ENCODE data around the gene TNNT2. TPM values are rescaled to one million over a fixed set of nuclear protein-coding genes. Genes with fewer than 3 reads are reported as not detected.

Gene TNNT2
- total RNA-seq, 2 experiments from 2014 or later, result not detected

DNA sequence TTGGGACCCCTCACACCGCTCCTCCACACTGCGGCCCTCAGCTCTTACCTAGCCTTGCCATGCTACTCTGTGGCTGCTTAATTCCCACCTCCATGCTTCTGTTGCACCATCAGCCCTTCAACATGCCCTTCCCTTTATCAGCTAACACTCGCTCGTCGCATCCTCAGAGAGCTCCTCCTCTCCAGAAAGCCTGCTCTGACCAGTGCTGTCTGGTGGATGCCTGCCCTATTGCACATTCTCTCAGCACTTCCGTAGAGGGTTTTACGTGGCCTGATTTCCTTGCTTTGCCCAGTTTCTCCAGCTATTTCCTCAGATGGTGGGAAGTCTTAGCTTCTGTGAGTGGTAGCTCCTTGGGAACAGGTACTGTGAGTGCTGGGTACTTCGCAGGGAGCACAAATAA is 32.0 kb upstream of the TNNT2 start:
- H3K27ac Mint-ChIP-seq, result no peak overlapping the region
- no peaks in the 10 kb centered on the region for H3K9me3 Mint-ChIP-seq
- no peak for ATAC-seq (ENCODE audit: low read depth)
- no peak for DNase-seq
- no peaks in the 10 kb centered on the region for H3K4me1 Mint-ChIP-seq
- peaks cover 3% of the 10 kb centered on the region for H3K27me3 Mint-ChIP-seq
- no peaks in the 10 kb centered on the region for H3K36me3 Mint-ChIP-seq
- H3K4me3 Mint-ChIP-seq, result no peak overlapping the region
- POLR2A ChIA-PET, result no interaction called here

DNA sequence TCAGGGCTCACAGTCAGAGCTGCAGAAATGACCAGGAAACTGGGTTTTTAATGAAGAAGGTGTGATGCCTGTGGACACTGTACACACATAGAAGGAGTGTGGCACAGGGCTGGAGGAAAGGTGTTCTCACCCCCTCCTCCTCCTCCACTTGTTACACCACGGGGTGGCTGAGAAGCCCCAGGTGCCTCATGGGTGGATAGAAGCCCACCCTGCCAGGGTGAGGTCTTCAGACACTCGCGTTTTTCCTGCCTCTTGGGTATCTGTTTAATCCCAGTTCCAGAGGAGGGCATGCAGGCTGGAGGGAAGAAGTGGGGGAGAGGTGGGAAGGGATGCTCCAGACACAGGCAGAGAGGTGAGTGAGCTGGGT is 31.3 kb upstream of the TNNT2 start:
- ATAC-seq (ENCODE audit: low read depth) (no peak), DNase-seq (no peak)
- Mint-ChIP-seq H3K27ac (no peak overlapping the region), H3K4me1 (no peaks in the 10 kb centered on the region), H3K4me3 (no peak overlapping the region), H3K9me3 (no peaks in the 10 kb centered on the region), H3K36me3 (no peaks in the 10 kb centered on the region), H3K27me3 (peaks cover 3% of the 10 kb centered on the region)
- POLR2A ChIA-PET, result no interaction called here

DNA sequence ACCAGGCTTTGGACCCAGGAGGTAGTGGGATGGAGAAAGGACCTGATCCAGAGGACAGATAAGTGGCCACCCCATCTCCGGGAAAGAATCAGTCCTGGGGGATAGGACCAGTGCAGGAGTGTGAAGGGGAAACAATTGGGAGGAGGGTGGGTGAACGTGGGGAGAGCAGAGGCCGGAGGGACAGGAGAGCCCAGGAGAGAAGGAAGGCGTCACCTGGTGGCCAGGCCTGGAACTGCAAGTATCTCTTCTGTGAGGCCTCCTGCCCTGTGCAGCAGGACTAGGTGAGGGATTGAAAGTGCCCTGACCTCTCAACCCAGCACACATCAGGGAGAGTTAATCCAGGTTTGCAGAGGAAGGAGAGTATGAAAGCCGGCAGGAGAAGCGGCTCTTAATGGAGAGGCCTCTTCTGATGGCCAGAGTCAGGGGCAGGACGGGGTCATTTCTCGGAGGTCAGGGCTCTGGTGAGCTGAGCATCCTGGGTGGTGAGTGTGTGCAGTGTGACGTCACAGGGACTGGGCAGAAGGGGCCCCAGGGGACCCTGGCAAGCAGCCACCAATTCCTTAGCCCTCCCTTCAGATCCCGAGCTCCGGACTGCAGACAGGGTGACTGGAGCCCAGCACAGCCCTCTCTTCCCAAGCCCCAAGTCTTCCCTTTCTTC is 30.8 kb upstream of the TNNT2 start:
- Mint-ChIP-seq H3K36me3 (no peaks in the 10 kb centered on the region), H3K4me3 (no peak overlapping the region), H3K27me3 (peaks cover 3% of the 10 kb centered on the region), H3K9me3 (no peaks in the 10 kb centered on the region), H3K4me1 (no peaks in the 10 kb centered on the region), H3K27ac (no peak overlapping the region)
- POLR2A ChIA-PET, result no interaction called here
- DNase-seq, result peak; percentile 79
- peak; percentile 73 for ATAC-seq (ENCODE audit: low read depth)

DNA sequence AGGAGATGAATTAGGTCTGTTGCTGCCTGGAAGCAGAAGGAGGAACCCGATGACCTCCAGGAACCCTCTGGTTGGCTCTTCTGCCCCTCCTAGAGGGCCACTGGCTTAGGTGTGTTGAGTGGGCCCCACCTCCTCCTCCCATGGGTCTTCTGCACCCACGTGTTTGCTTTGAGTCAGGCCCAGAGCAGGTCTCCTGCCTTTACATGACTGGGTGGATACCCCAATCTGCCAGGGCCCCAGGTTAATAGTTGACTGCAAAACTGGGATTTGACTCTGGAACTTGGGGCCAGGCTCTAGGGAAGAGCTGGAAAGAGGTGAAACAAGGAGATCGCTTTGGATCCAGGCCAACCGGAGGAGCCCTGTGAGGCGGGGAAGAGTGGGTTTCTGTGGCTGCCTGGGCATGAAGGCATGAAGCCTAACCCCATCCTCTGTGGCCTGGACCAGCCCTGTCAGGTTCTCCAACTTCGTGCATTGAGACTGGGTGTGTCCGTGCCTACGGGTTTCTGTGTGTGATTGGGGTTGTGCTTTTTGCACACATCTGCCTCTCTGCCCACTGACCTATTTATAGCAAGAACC is 29.4 kb upstream of the TNNT2 start:
- Mint-ChIP-seq H3K36me3 (no peaks in the 10 kb centered on the region), H3K27ac (no peak overlapping the region), H3K9me3 (no peaks in the 10 kb centered on the region), H3K4me3 (no peak overlapping the region), H3K27me3 (peaks cover 3% of the 10 kb centered on the region), H3K4me1 (no peaks in the 10 kb centered on the region)
- no peak for DNase-seq
- no peak for ATAC-seq (ENCODE audit: low read depth)
- POLR2A ChIA-PET, result no interaction called here

DNA sequence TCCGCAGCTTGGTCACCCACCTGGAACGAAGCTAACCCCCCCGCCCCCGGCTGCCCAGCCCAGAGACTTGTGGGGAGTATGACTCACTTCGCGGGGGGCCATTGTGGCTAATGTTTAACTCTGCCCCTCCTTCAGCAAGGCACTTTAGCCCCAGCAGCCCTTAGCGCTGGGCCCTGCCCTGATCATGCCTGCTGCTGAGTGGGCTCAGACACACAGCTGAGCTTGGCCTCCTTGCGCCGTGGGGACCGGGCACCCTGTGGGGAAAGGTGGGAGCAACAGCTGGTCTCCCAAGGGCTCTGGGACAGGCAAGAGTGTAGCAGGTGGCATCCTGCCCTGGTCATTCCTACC is 28.0 kb upstream of the TNNT2 start:
- Mint-ChIP-seq H3K27ac (no peak overlapping the region), H3K4me1 (no peaks in the 10 kb centered on the region), H3K4me3 (no peak overlapping the region), H3K9me3 (no peaks in the 10 kb centered on the region), H3K36me3 (no peaks in the 10 kb centered on the region), H3K27me3 (peaks cover 1% of the 10 kb centered on the region)
- ATAC-seq (ENCODE audit: low read depth) (no peak), DNase-seq (no peak)
- POLR2A ChIA-PET, result interaction anchor here (0.6 kb wide), 1 partner anchor 205 kb away, joined by 3 read pairs; no protein-coding TSS in a partner anchor

DNA sequence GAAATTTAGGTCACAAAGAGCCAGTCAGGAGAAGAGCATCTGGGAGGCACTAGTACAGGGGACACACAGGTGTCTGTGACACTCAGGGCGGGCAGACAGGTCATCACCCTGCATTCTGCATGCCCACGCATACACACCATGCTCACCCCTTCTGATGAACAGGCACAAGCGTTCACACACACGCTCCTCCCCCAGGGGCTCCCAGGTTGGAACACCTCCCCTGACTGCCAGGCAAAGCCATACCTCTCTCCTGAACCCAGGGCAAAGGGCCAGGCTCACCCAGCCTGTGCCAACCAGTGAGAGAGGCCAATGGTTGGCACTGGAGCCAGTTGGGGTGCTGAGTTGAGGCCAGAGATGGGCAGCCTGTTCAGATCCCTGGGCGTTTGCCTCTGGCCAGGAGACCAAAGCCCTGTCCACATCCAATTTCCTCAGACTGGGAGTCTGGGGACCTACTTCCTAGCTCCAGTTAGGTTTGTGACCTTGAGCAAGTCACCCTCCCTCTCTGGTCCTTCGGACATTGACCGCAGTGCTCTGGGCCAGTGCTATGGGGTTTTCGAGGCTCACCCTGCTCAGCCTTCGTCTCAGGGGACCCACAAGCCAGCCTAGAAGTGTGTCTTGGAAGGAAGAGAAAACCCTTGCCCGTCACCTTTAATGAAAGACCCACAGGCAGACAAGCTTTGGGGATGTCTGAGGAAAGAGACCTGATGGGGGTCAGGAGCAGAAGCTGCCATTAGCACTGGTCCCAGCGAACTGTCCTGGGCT is 27.4 kb upstream of the TNNT2 start:
- Mint-ChIP-seq H3K9me3 (no peaks in the 10 kb centered on the region), H3K27me3 (peaks cover 1% of the 10 kb centered on the region), H3K4me3 (no peak overlapping the region), H3K36me3 (no peaks in the 10 kb centered on the region), H3K27ac (no peak overlapping the region), H3K4me1 (no peaks in the 10 kb centered on the region)
- no peak for ATAC-seq (ENCODE audit: low read depth)
- DNase-seq, result no peak
- POLR2A ChIA-PET, result interaction anchor here (0.6 kb wide), 1 partner anchor 204 kb away, joined by 3 read pairs; no protein-coding TSS in a partner anchor

DNA sequence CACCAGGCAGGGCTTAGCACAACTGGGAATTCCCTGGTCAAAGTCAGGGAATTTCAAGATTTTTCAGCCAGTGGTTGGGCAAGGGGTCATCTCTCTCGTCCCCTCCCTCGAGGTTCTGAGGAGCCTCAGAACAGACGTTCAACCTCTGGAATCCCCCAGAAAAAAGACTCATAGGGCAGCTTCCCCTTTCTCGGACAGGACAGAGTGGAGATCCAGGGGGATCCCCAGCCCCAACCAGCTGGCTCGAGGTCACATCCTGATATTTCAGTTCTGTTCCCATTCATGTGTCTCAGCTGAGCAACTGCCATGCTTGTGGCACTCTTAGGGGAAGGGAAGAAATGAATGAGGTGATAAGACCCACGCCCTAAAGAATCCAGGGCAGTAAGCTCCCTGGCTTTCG is 26.6 kb upstream of the TNNT2 start:
- DNase-seq (no peak), ATAC-seq (ENCODE audit: low read depth) (no peak)
- Mint-ChIP-seq H3K4me1 (no peaks in the 10 kb centered on the region), H3K36me3 (no peaks in the 10 kb centered on the region), H3K4me3 (no peak overlapping the region), H3K27me3 (peaks cover 1% of the 10 kb centered on the region), H3K27ac (no peak overlapping the region), H3K9me3 (no peaks in the 10 kb centered on the region)
- POLR2A ChIA-PET, result no interaction called here

DNA sequence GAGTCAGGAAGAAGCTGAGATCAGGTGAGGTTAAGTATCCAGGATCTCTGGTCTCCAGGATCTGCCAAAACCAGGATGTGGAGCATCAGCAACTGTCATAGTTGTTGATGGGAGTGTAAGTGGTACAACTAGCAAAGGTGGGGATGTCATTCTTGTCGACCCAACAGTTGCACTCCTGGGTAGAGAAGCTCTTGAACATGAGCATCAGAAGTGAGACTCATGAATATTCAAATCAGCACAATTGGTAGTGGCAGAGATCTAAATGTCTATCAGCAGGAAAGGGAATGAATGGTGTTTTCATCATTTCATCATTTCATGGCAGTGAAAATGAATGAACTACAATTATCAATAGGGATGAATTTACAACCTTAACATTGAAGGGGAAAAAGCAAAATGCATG is 25.9 kb upstream of the TNNT2 start:
- Mint-ChIP-seq H3K27ac (no peak overlapping the region), H3K36me3 (no peaks in the 10 kb centered on the region), H3K27me3 (peaks cover 7% of the 10 kb centered on the region), H3K4me1 (no peaks in the 10 kb centered on the region), H3K4me3 (no peak overlapping the region), H3K9me3 (no peaks in the 10 kb centered on the region)
- no peak for DNase-seq
- POLR2A ChIA-PET, result no interaction called here
- no peak for ATAC-seq (ENCODE audit: low read depth)

DNA sequence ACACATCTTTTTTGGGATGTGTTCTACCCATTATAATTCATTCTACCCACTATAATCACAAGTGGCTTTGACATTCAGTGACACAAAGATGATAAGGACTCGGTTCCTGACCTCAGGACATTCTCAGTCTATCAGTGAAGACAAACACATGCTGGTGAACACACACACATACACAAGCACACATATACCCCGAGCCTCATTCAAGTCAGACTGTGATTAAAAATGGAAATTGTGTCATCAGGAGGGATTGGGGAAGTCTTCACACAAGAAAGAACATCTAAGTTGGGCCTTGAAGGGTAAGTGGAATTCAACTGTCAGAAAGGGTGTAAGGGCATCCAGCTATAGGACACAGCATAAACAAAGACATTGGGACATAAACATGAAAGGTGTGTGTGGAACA is 24.2 kb upstream of the TNNT2 start:
- POLR2A ChIA-PET, result no interaction called here
- peaks cover 16% of the 10 kb centered on the region for H3K27me3 Mint-ChIP-seq

DNA sequence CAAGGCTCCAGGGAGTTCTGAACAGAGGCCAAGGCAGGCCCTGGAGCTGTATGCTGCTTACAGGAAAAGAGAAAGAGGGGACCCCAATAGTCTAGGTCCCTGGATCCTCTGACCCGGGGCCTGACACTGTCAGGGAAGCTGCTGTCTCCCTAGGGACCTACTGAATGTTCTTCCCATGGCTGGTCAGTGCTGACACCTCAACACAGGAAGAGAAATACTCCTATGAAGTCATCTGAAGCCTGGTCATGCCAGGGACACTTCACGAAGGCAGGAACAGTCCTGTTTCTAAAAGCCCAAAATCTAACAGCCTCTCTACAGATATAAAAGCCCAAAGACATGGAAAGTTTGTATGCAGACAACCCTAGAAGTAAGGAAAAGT is 23.4 kb upstream of the TNNT2 start:
- no peak overlapping the region for H3K4me3 Mint-ChIP-seq
- ATAC-seq (ENCODE audit: low read depth) (no peak), DNase-seq (no peak)
- H3K36me3 Mint-ChIP-seq, result no peaks in the 10 kb centered on the region
- POLR2A ChIA-PET, result no interaction called here
- H3K4me1 Mint-ChIP-seq, result no peaks in the 10 kb centered on the region
- H3K27ac Mint-ChIP-seq, result no peak overlapping the region
- no peaks in the 10 kb centered on the region for H3K9me3 Mint-ChIP-seq
- peaks cover 22% of the 10 kb centered on the region for H3K27me3 Mint-ChIP-seq

More for the DNA sequence above, 24.2 kb upstream of the TNNT2 start:
- Mint-ChIP-seq H3K4me1 (no peaks in the 10 kb centered on the region), H3K4me3 (no peak overlapping the region), H3K27ac (no peak overlapping the region), H3K9me3 (no peaks in the 10 kb centered on the region), H3K36me3 (no peaks in the 10 kb centered on the region)
- ATAC-seq (ENCODE audit: low read depth) (no peak), DNase-seq (no peak)

DNA sequence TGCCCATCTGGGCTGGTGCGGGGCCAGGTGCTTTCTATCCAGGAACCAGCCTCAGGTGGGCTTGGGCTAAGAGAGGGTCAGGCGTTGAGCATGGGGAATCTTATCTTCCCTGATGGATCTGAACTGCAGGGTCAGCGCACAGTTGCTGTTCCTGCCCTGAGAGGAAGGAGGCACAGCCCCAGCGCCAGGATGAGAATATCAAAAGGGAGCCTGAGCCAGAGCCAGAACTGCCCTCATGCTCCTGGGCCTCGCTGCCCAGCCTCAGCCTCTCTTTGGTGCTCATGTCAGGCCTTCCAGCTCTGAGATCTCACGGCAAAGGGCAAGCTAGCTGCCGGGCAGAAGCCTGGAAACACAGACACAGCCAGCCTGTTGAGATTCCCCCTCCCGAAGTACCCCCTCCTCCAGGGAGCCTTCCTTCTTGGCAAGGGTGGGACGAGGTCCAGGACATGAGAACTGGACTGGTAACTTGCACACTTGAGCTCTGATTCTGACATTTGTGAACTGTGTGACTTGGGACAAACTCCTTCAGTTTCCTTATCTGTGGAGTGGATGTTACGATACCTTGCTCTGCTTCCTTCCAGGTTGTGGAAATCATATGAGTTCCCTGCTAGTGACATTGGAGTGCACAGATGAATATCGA is 22.9 kb upstream of the TNNT2 start:
- no peaks in the 10 kb centered on the region for H3K4me1 Mint-ChIP-seq
- no peak overlapping the region for H3K4me3 Mint-ChIP-seq
- no peaks in the 10 kb centered on the region for H3K9me3 Mint-ChIP-seq
- DNase-seq (no peak), ATAC-seq (ENCODE audit: low read depth) (no peak)
- POLR2A ChIA-PET, result no interaction called here
- no peaks in the 10 kb centered on the region for H3K36me3 Mint-ChIP-seq
- H3K27me3 Mint-ChIP-seq, result peaks cover 22% of the 10 kb centered on the region
- H3K27ac Mint-ChIP-seq, result no peak overlapping the region

DNA sequence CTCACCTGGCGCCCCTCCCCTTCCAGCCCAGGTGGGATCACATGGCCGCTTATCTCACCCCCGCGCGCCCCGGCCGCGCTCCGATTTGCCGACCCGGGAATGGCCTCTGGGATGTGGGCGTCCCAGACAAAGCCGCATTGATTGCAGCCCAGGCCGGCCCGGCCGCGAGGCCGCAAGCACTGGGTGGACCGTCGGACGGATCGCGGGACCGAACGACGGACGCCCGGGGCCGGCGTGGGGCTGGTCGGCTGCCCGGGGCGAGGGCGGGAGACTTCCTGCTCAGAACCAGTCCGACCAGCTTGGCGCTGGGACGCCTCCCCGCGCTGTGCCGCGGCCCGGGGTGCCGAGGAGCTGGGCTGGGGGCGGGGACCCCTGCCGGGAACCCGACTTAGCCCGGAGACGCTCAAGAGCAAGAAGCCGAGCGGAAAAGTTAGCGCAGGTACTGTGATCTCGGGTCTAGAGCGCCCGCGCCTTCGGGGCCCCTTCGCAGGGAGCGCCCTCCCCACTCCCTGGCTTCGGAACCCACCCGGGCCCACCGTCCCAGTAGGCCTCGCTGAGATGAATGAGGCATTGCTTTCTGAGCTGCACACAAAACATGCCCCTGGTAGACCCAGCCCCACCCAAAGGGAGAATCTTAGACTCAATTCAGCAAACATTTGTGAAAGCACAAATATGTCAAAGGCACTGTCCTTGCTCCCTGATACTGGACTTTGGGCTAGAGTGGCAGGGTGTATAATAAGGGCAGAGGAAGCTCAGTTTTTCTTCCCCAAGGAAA is 22.1 kb upstream of the TNNT2 start:
- H3K9me3 Mint-ChIP-seq, result no peaks in the 10 kb centered on the region
- H3K4me1 Mint-ChIP-seq, result no peaks in the 10 kb centered on the region
- no peak overlapping the region for H3K4me3 Mint-ChIP-seq
- POLR2A ChIA-PET, result no interaction called here
- no peak for DNase-seq
- no peaks in the 10 kb centered on the region for H3K36me3 Mint-ChIP-seq
- peaks cover 22% of the 10 kb centered on the region for H3K27me3 Mint-ChIP-seq
- no peak for ATAC-seq (ENCODE audit: low read depth)
- no peak overlapping the region for H3K27ac Mint-ChIP-seq

DNA sequence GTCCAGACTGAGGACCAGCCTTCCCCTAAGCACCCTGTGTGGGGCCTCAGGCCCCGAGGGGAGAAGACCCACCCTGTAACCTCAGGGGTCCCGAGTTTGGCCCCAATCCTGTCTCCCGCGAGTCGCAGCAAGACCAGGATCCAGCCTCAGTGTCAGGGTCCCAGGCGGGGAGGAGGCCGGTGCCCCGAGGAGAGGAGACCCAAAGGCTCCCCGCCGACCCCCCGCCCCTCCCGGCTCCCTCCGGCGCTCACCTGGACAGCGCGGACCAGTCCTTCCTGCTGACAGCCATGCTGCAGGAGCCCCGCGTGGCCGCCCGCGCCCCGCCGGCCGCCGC is 21.5 kb upstream of the TNNT2 start, which contains the start of gene LAD1:
Gene LAD1 (minus strand): TSS at position 307 of the 334 bp plus-strand sequence. CDS start 18 bp downstream, at position 289.
- Mint-ChIP-seq H3K4me3 (no peak within 1 kb of the TSS), H3K4me1 (no peaks in the 10 kb centered on the region)

More for the DNA sequence above, 21.5 kb upstream of the TNNT2 start, which contains the start of gene LAD1:
- no peaks in the 10 kb centered on the region for H3K9me3 Mint-ChIP-seq
- POLR2A ChIA-PET, result no interaction called here
- DNase-seq (no peak), ATAC-seq (ENCODE audit: low read depth) (no peak)
- peaks cover 22% of the 10 kb centered on the region for H3K27me3 Mint-ChIP-seq
- H3K27ac Mint-ChIP-seq, result no peak within 1 kb of the TSS
- H3K36me3 Mint-ChIP-seq, result no peaks in the 10 kb centered on the region

All from activated naive CD8-positive, alpha-beta T cell treated with anti-CD3 and anti-CD28 coated beads, Interleukin-2, amount 10 ng/mL, durations not matched to agents 7 days and 5 days (primary cell).